Right ventricle myocardium superior (tissue), 1 donor: ENCODE results near the gene GRAMD2B. TPM values are rescaled to one million over a fixed set of nuclear protein-coding genes. Genes with fewer than 3 reads are reported as not detected.

Source experiments
- ATAC-seq: fragments of 200-7000 bp; cut with Tn5 transposase; one replicate; pipeline ENCODE4 v1.9.1; 2020; ENCODE audit warnings: mild to moderate bottlenecking; ENCODE audit not compliant: poor library complexity
- DNase-seq: peaks from one replicate; pipeline ENCODE4 v3.0.0-alpha.2; 2020
- intact Hi-C: fragments of 100-400 bp; cut with DNase I; formaldehyde crosslinking; loops from one replicate; pipeline ENCODE4 v1.11.2; 2022
- total RNA-seq: library from RNA; stranded (reverse); fragmentation: NEBNext Ultra II Directional; extraction: Animal tissue kit (Norgen Biotek cat#: 25700); gene quantifications from one replicate; pipeline ENCODE4 v1.2.1, GENCODE V29; 2021
- donor health status: DM: no; HTN: yes; CAD: no; lungs with severe emphysema.

Gene GRAMD2B
- total RNA-seq, 1 donor from 2014 or later, result 25.4 TPM

DNA sequence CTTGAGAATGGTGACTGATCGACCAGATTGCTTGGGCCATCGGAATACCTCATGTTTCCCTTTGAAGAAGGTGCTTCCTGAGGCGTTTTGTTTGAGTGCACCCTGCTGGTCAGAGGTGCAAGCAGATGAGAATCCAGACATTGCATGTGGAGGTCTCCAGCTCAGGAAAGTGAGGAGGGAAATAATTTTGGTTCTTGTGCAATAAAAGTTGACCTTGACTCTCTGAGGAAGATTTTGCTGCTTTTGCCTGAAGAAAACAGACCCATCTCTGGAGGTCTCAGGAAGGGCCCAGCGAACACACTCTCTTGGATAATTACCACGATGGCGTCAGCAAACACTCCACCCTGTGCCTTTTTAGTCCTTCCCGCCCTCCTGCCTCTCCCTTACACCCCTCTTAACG lies 69.7 kb downstream of the GRAMD2B start:
- DNase-seq, result no peak
- no peak for ATAC-seq
- intact Hi-C loops, result no loop called here

DNA sequence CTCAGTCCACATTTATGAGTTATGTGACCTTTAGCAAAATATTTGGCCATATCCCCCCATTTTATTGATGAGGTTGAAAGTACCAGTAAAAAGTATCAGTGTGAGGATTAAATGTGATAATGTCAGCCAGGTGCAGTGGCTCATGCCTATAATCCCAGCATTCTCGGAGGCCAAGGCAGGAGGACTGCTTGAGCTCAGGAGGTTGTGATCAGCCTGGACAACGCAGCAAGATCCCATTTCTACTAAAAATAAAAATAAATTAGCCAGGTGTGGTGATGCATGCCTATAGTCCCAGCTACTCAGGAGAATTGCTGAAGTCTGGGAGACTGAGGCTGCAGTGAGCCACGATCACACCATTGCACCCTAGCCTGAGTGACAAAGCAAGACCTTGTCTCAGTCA lies 71.2 kb downstream of the GRAMD2B start:
- ATAC-seq (no peak), DNase-seq (no peak)
- intact Hi-C loops, result no loop called here

- no peak for DNase-seq
- intact Hi-C loops, result no loop called here
- no peak for ATAC-seq
Measured at GRCh38 chr5:126497506-126497905, 74.3 kb downstream of the GRAMD2B start.

DNA sequence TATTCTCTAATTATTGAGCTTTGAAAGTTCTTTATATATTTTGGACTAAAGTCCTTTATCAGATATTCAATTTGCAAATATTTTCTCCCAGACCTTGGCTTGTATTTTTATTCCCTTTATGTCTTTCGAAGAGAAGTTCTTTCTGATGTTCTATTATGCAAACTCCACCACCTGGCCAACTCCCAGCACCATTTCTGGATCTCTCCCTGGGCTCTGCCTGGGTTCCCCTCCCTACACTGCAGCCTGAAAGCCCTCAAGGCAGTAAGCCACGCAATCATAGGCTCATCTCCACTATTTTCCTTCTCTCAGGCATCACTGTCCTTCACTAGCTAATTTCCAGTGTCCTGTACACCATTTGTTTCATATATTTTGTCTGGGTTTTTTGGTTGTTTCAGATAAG lies 76.1 kb downstream of the GRAMD2B start:
- intact Hi-C loops, result no loop called here

GRCh38 chr5:126499853-126500342 lies 76.7 kb downstream of the GRAMD2B start:
- no peak for DNase-seq
- ATAC-seq, result no peak
- intact Hi-C loops, result no loop called here

More for the DNA sequence above, 76.1 kb downstream of the GRAMD2B start:
- DNase-seq, result no peak
- no peak for ATAC-seq

DNA sequence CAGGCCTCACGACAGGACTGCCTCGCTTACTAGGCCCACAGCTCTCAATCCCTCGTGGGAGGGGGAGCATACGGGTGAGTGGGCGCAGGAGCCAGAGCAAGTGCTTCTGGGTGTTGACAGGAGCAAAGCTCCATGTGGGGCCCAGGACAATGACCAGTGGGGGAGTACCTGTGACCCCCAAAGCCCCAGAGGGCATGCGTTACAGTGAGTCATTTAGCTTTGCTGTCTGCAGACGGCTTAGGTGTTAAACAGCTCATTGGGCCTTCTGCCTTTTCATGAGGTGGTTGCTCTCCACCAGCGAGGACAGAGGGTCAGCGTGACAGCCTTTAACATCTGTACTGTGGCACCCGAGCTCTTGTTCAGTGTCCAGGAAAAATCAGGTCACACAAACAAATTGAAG lies 78.2 kb downstream of the GRAMD2B start:
- DNase-seq (no peak), ATAC-seq (no peak)
- intact Hi-C loops, result no loop called here

DNA sequence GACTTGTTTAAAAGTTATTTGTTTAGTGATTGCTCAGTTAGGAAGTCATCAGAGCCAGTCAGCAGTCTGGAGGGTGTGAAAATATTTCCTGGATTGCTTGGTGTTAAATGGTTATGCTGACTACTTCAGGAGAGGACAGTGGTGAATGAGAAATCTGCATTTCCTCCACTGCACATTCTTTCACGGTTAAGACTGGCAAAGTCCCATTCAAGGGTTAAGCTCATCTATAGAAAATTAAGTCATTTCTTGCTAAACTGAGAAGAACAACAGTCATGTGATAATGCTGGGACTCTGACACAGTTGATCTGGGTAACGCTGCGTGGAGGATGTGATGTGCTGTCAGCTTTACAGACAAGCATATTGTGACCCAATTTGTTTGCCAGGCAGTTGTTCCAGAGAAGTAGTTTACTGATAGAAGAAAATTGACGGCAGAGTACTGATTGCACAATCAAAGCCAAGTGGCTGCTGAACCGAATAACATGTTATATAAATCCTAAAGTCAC lies 80.4 kb downstream of the GRAMD2B start:
- DNase-seq (no peak), ATAC-seq (peak; percentile 84)
- intact Hi-C loops, result no loop called here

GRCh38 chr5:126506079-126506478 lies 82.9 kb downstream of the GRAMD2B start:
- ATAC-seq, result no peak
- intact Hi-C loops, result no loop called here

GRCh38 chr5:126508251-126508961 lies 85.2 kb downstream of the GRAMD2B start:
- ATAC-seq (no peak), DNase-seq (no peak)
- intact Hi-C loops, result no loop called here

More at GRCh38 chr5:126506079-126506478, 82.9 kb downstream of the GRAMD2B start:
- no peak for DNase-seq

- DNase-seq (no peak), ATAC-seq (peak; percentile 83)
- intact Hi-C loops, result no loop called here
Measured at GRCh38 chr5:126508962-126509279, 85.7 kb downstream of the GRAMD2B start.

GRCh38 chr5:126509339-126509738 lies 86.1 kb downstream of the GRAMD2B start:
- intact Hi-C loops, result no loop called here
- DNase-seq (no peak), ATAC-seq (peak; percentile 38)

DNA sequence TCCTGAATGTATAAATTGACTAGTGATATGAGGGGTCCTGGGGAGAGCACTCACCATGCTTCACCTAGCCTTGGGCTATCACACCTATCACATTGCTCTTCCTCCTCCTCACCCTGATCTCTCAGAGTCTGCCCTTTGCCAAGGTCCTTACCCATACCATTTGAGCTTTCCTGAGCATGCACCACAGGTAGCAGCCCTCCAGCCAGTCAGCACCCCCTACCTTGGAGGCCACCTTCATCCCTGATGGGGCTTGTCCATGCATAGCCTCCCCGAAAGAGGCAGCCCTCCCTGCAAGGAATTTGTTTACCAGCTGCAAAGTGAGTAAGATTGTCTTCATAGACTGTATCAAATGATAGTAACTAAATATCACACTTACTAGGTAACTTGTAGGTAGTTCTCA lies 88.8 kb downstream of the GRAMD2B start:
- DNase-seq (no peak), ATAC-seq (no peak)
- intact Hi-C loops, result no loop called here

DNA sequence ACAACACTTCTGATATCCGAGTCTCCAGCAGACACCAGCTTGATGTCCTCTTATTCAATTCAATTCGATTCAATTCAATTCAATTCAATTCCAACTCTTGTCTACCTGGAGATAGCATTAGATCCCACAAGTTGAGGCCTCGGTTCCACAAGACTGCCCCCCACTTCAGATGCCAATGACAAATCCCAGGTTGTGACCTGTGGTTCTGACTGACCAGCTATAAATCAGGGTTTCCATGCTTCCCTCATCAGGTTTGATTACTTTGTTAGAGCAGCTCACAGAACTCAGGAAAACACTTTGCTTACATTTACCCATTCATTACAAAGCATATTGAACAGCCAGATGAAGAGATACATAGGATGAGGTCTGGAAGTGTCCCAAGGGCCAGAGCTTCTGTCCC lies 89.2 kb downstream of the GRAMD2B start:
- DNase-seq, result no peak
- ATAC-seq, result no peak
- intact Hi-C loops, result no loop called here

DNA sequence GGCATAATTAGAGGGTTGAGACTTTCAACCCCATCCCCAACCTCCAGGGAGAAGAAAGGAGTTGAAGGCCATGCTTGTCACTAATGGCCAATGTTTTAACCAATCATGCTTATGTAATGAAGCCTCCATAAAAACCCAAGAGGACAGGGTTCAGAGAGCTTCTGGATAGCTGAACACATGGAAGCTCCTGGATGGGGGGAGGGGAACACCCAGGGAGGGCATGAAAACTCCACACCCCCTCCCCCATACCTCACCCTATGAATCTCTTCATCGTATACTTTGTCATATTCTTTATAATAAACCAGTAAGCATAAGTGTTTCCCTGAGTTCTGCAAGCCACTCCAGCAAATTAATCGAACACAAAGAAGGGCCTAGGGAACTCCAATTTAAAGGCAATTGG lies 90.1 kb downstream of the GRAMD2B start:
- DNase-seq (no peak), ATAC-seq (no peak)
- intact Hi-C loops, result no loop called here

DNA sequence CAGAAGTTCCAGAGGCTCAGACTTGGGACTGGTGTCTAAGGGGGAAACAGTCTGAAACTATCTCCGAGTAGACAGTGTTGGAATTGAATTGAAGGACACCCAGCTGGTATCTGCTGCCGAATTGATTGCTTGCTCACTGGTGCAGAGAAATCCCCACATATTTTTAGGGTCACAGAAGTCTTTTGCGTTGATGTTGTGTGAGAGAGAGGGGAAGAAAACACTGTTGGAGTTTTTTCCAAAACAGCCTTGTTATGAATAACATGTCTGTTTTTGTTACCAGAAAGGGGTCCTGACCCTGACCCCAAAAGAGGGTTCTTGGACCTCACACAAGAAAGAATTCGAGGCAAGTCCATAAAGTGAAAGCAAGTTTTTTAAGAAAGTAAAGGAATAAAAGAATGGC lies 90.5 kb downstream of the GRAMD2B start:
- no peak for ATAC-seq

GRCh38 chr5:126514131-126514557 lies 90.9 kb downstream of the GRAMD2B start:
- no peak for ATAC-seq
- no peak for DNase-seq
- intact Hi-C loops, result no loop called here

More for the DNA sequence above, 90.5 kb downstream of the GRAMD2B start:
- no peak for DNase-seq
- intact Hi-C loops, result no loop called here

DNA sequence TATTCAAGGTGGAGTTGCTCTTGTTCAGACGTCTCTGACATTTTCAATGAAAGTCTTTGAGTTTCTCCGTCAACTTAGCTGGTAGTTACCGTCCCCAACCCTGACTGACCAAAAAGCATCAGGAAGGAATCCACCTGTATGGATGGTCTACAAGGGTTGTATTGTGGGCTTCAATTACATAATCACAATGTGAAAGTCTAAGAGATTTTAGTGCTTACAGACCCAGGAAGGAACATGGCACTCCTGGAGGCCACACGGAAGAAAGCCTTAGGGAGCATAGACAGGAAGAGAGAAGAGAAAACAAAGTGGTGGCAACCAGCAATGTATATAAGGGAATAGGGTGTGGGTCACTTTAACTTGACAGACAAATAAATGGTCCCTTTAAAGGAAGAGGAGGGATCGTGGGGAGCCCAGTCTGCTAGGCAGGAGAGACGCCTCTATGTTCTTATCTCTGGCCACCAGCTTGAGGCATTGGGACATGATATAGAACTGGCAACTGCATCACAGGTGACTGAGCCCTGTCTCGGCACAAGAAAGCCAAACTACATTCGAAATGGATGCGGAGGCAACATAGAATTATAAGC lies 91.4 kb downstream of the GRAMD2B start:
- ATAC-seq (no peak), DNase-seq (no peak)
- intact Hi-C loops, result no loop called here

DNA sequence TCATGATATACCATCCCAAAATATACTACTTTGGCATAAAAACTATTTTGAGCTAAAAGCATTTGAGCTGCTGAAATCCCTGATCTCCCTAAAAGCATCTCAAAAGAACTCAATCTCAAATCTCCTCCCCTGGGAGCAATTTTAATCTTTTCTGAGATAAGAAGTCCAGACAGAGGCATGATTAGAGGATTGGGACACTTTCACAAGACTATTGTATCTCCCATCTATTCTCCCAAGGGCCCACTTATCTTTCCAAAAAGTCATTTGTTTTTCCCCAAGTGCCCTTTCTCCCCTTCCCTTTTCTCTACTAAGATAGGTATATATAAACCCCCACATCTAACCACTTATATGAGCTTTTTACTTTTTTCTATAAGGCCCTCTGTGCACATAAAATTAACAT lies 92.1 kb downstream of the GRAMD2B start:
- ATAC-seq, result no peak
- DNase-seq, result no peak
- intact Hi-C loops, result no loop called here

- intact Hi-C loops, result no loop called here
- DNase-seq, result no peak
- ATAC-seq, result no peak
Measured at GRCh38 chr5:126516133-126516532, 92.9 kb downstream of the GRAMD2B start.

DNA sequence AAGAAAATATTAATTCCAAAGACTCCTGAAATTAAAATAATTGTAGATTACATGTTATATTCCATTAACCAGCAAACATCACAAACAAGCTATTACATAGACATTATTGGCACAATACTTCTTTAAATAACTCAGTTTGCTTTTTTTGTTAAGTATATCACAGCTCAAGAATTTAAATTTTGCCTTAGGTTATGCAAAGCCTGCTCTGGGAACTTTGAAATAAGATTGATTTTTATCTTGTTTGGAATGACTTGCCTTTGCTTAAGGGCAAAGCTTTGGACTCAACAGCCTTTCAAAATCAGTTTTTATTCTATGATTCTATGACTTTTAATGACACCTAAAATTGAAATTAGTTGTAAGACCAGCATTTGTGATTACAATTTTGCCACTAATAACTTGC lies 93.6 kb downstream of the GRAMD2B start:
- ATAC-seq (no peak), DNase-seq (no peak)
- intact Hi-C loops, result no loop called here
